Epithelial cell of esophagus (primary cell): ENCODE data around the gene NBDY.

Experiments used
- DNase-seq: peaks from one replicate; pipeline ENCODE4 v3.0.0; 2010; ENCODE audit warnings: low read depth
- H3K4me3 ChIP-seq: 2 replicates; pipeline ENCODE4 v1.5.1; 2011; ENCODE audit warnings: mild to moderate bottlenecking, low read length, control low read depth
- CTCF ChIP-seq: IDR thresholded peaks from 2 replicates; pipeline ENCODE4 v1.5.1; 2011; ENCODE audit warnings: low read depth, mild to moderate bottlenecking, low read length, control low read depth, inconsistent platforms; ENCODE audit not compliant: insufficient read depth; ENCODE audit errors: missing control alignments

The NBDY gene

GRCh38 chrX:56857042-56857441 is 128.0 kb downstream of the NBDY start:
- no peak overlapping the region for H3K4me3 ChIP-seq
- DNase-seq: no peak
- TF ChIP-seq CTCF: no peak

GRCh38 chrX:56860888-56861287 is 131.8 kb downstream of the NBDY start:
- no peak for DNase-seq
- no peak overlapping the region for H3K4me3 ChIP-seq
- TF ChIP-seq CTCF: no peak
